HL-60 (cell line): ENCODE results near the gene BTBD17.

Experiments
- DNase-seq, 2 experiments: peaks; one replicate each; pipeline ENCODE4 v3.0.0-alpha.2; 2010 to 2020; ENCODE audit warnings: low read depth in 1 of 2, low spot score in 1 of 2
- H3K27ac ChIP-seq: fragments of 250-450 bp; sonication (Bioruptor Pico); replicated peaks from 2 replicates; pipeline ENCODE4 v1.5.1; 2020; ENCODE audit warnings: mild to moderate bottlenecking, moderate library complexity
- H3K27me3 ChIP-seq: fragments of 250-450 bp; sonication (Bioruptor Pico); 2 replicates; pipeline ENCODE4 v1.5.1; 2021; ENCODE audit warnings: mild to moderate bottlenecking, moderate library complexity; ENCODE audit not compliant: insufficient read depth, poor library complexity, severe bottlenecking
- H3K4me3 ChIP-seq: replicated peaks from 2 replicates; pipeline ENCODE4 v1.5.1; 2011; ENCODE audit warnings: mild to moderate bottlenecking, control low read depth, low read length; ENCODE audit not compliant: insufficient read depth
- CTCF ChIP-seq: IDR thresholded peaks from one replicate; pipeline ENCODE4 v1.5.1; 2011; ENCODE audit warnings: low read length, control low read depth, inconsistent platforms; ENCODE audit not compliant: insufficient read depth
- GABPA ChIP-seq: IDR thresholded peaks from 2 replicates; pipeline ENCODE4 v1.6.1; 2012; ENCODE audit warnings: low read depth
- POLR2AphosphoS5 ChIP-seq: IDR thresholded peaks from 2 replicates; pipeline ENCODE4 v1.6.1; 2012; ENCODE audit warnings: low read depth
- REST ChIP-seq: IDR thresholded peaks from 2 replicates; pipeline ENCODE4 v1.6.1; 2012; ENCODE audit warnings: low read depth; ENCODE audit not compliant: insufficient replicate concordance
- SPI1 ChIP-seq: IDR thresholded peaks from 2 replicates; pipeline ENCODE4 v1.6.1; 2012; ENCODE audit warnings: low read depth, mild to moderate bottlenecking, borderline replicate concordance

BTBD17 gene

GRCh38 chr17:74367206-74367605 is 5.5 kb upstream of the BTBD17 start, which contains the start of gene GPR142:
Gene GPR142, plus strand, starts transcription at chr17:74367506. Its CDS starts 2,035 bp downstream, at chr17:74369541.
- Histone ChIP-seq H3K27me3 (peaks cover 4% of the 10 kb centered on the region), H3K27ac (no peak within 1 kb of the TSS), H3K4me3 (no peak within 1 kb of the TSS)
- DNase-seq, result no peak
- no peak for TF ChIP-seq POLR2AphosphoS5

GRCh38 chr17:74362810-74363498 is 1.3 kb upstream of the BTBD17 start:
- no peak for DNase-seq
- H3K27ac ChIP-seq, result no peak overlapping the region
- H3K4me3 ChIP-seq, result no peak overlapping the region
- TF ChIP-seq CTCF (no peak), GABPA (no peak), REST (no peak), POLR2AphosphoS5 (no peak), SPI1 (no peak)
- H3K27me3 ChIP-seq, result peaks cover 29% of the 10 kb centered on the region

GRCh38 chr17:74362069-74362405 is 369 bp upstream of the BTBD17 start:
- Histone ChIP-seq H3K4me3 (no peak overlapping the region), H3K27ac (no peak overlapping the region), H3K27me3 (peaks cover 37% of the 10 kb centered on the region)
- TF ChIP-seq SPI1, result no peak
- no peak for TF ChIP-seq CTCF
- TF ChIP-seq GABPA, result no peak
- no peak for TF ChIP-seq POLR2AphosphoS5
- no peak for TF ChIP-seq REST
- DNase-seq, result no peak

GRCh38 chr17:74360899-74361229 is 804 bp downstream of the BTBD17 start:
- peaks cover 45% of the 10 kb centered on the region for H3K27me3 ChIP-seq
- no peak for TF ChIP-seq REST
- no peak for TF ChIP-seq GABPA
- TF ChIP-seq CTCF, result no peak
- TF ChIP-seq SPI1, result no peak
- no peak overlapping the region for H3K27ac ChIP-seq
- DNase-seq, result no peak
- H3K4me3 ChIP-seq, result no peak overlapping the region
